H9 (cell line): ENCODE results near the gene NPIPB8. TPM values are rescaled to one million over a fixed set of nuclear protein-coding genes. Genes with fewer than 3 reads are reported as not detected.
A peak's percentile ranks its signal among the peaks of the same experiment; 100 is the strongest.
"Not testable (repeated sequence)": the region's sequence is repeated elsewhere in the genome, so short reads cannot be mapped to it uniquely, and the experiment has no call there.

Experiments
- DNase-seq: peaks from one replicate; pipeline ENCODE4 v3.0.0-alpha.2; 2017
- H2AFZ ChIP-seq: one replicate; pipeline ENCODE4 v1.6.1; 2013; ENCODE audit warnings: mild to moderate bottlenecking, low read length, control low read depth, moderate library complexity
- H2AK5ac ChIP-seq: 2 replicates; pipeline ENCODE4 v1.6.1; 2013; ENCODE audit warnings: low read length, control low read depth, mixed read lengths; ENCODE audit not compliant: insufficient read length
- H2BK120ac ChIP-seq: one replicate; pipeline ENCODE4 v1.6.1; 2013; ENCODE audit warnings: low read depth, mild to moderate bottlenecking, low read length, control low read depth, inconsistent platforms; ENCODE audit not compliant: poor library complexity, severe bottlenecking
- H2BK12ac ChIP-seq: 2 replicates; pipeline ENCODE4 v1.6.1; 2013; ENCODE audit warnings: low read length, control low read depth, mixed read lengths, low read depth; ENCODE audit not compliant: insufficient read length
- H2BK15ac ChIP-seq: 2 replicates; pipeline ENCODE4 v1.6.1; 2013; ENCODE audit warnings: low read depth, low read length, control low read depth
- H2BK20ac ChIP-seq: one replicate; pipeline ENCODE4 v1.6.1; 2013; ENCODE audit warnings: low read depth, mild to moderate bottlenecking, low read length, control low read depth, inconsistent platforms; ENCODE audit not compliant: poor library complexity, severe bottlenecking
- H2BK5ac ChIP-seq: 2 replicates; pipeline ENCODE4 v1.6.1; 2013; ENCODE audit warnings: low read length, control low read depth, mixed read lengths; ENCODE audit not compliant: insufficient read length
- H3K14ac ChIP-seq: 2 replicates; pipeline ENCODE4 v1.6.1; 2013; ENCODE audit warnings: low read length, control low read depth; ENCODE audit not compliant: insufficient read depth
- H3K18ac ChIP-seq: 2 replicates; pipeline ENCODE4 v1.6.1; 2013; ENCODE audit warnings: low read depth, mild to moderate bottlenecking, mixed read lengths, low read length, control low read depth; ENCODE audit not compliant: insufficient read length
- H3K23ac ChIP-seq: 2 replicates; pipeline ENCODE4 v1.6.1; 2013; ENCODE audit warnings: low read length, control low read depth, mixed read lengths, low read depth; ENCODE audit not compliant: insufficient read length
- H3K23me2 ChIP-seq: 2 replicates; pipeline ENCODE4 v1.6.1; 2013; ENCODE audit warnings: low read depth, mild to moderate bottlenecking, mixed read lengths, low read length, control low read depth; ENCODE audit not compliant: insufficient read length, poor library complexity, severe bottlenecking
- H3K27ac ChIP-seq: 2 replicates; pipeline ENCODE4 v1.5.1; 2013; ENCODE audit warnings: low read length, control low read depth, mixed read lengths, low read depth; ENCODE audit not compliant: insufficient read length
- H3K27me3 ChIP-seq: 2 replicates; pipeline ENCODE4 v1.6.1; 2013; ENCODE audit warnings: low read length, control low read depth, inconsistent platforms; ENCODE audit not compliant: insufficient read depth
- H3K4ac ChIP-seq: 2 replicates; pipeline ENCODE4 v1.6.1; 2013; ENCODE audit warnings: low read depth, mild to moderate bottlenecking, control low read depth, inconsistent platforms, low read length, moderate library complexity
- H3K4me1 ChIP-seq: 2 replicates; pipeline ENCODE4 v1.6.1; 2013; ENCODE audit warnings: low read length, control low read depth, inconsistent platforms; ENCODE audit not compliant: insufficient read depth
- H3K4me2 ChIP-seq: 2 replicates; pipeline ENCODE4 v1.6.1; 2013; ENCODE audit warnings: low read length, control low read depth, mixed read lengths; ENCODE audit not compliant: insufficient read length, insufficient read depth
- H3K56ac ChIP-seq: 2 replicates; pipeline ENCODE4 v1.6.1; 2013; ENCODE audit warnings: low read depth, mild to moderate bottlenecking, mixed read lengths, low read length, control low read depth; ENCODE audit not compliant: insufficient read length
- H3K79me1 ChIP-seq: 2 replicates; pipeline ENCODE4 v1.6.1; 2013; ENCODE audit warnings: low read depth, mild to moderate bottlenecking, moderate library complexity, low read length, control low read depth, inconsistent platforms; ENCODE audit not compliant: insufficient read depth, poor library complexity, severe bottlenecking
- H3K79me2 ChIP-seq: 2 replicates; pipeline ENCODE4 v1.6.1; 2013; ENCODE audit warnings: low read length, control low read depth, inconsistent platforms; ENCODE audit not compliant: insufficient read depth
- H3K9ac ChIP-seq: 2 replicates; pipeline ENCODE4 v1.6.1; 2013; ENCODE audit warnings: low read length, control low read depth, mixed read lengths; ENCODE audit not compliant: insufficient read length; ENCODE audit errors: extremely low read depth
- H3K9me3 ChIP-seq: one replicate; pipeline ENCODE4 v1.6.1; 2013; ENCODE audit warnings: low read depth, low read length, inconsistent platforms; ENCODE audit not compliant: control insufficient read depth
- H3T11ph ChIP-seq: one replicate; pipeline ENCODE4 v1.6.1; 2013; ENCODE audit warnings: mild to moderate bottlenecking, low read length, control low read depth, inconsistent platforms
- H4K20me1 ChIP-seq: one replicate; pipeline ENCODE4 v1.6.1; 2013; ENCODE audit not compliant: control insufficient read depth, insufficient read length, insufficient read depth
- H4K5ac ChIP-seq: 2 replicates; pipeline ENCODE4 v1.6.1; 2013; ENCODE audit warnings: low read depth, mild to moderate bottlenecking, mixed read lengths, low read length, control low read depth; ENCODE audit not compliant: insufficient read length
- H4K8ac ChIP-seq: replicated peaks from 2 replicates; pipeline ENCODE4 v1.6.1; 2013; ENCODE audit warnings: low read length, control low read depth, mixed read lengths, low read depth; ENCODE audit not compliant: insufficient read length
- H4K91ac ChIP-seq: 2 replicates; pipeline ENCODE4 v1.6.1; 2013; ENCODE audit warnings: low read depth, mild to moderate bottlenecking, moderate library complexity, mixed read lengths, low read length, control low read depth; ENCODE audit not compliant: insufficient read length
- H3K27ac Mint-ChIP-seq, 3 experiments: 2 replicates in 2 of 3; 3 replicates in 1 of 3; pipeline ENCODE4 v1.8.0; 2020 to 2021; ENCODE audit warnings: mixed read lengths in 3 of 3, mild to moderate bottlenecking in 1 of 3, moderate library complexity in 1 of 3
- H3K27me3 Mint-ChIP-seq: 2 replicates; pipeline ENCODE4 v1.8.0; 2021; ENCODE audit warnings: low read depth, mild to moderate bottlenecking, moderate library complexity, mixed read lengths
- H3K36me3 Mint-ChIP-seq, 3 experiments: 2 replicates in 2 of 3; 3 replicates in 1 of 3; pipeline ENCODE4 v1.8.0; 2020 to 2021; ENCODE audit warnings: low read depth in 3 of 3, mixed read lengths in 3 of 3; ENCODE audit not compliant: insufficient read depth in 1 of 3
- H3K4me1 Mint-ChIP-seq, 2 experiments: 2 replicates each; pipeline ENCODE4 v1.8.0; 2020; ENCODE audit warnings: mixed read lengths in 2 of 2
- H3K4me3 Mint-ChIP-seq, 2 experiments: 2 replicates in 1 of 2; 3 replicates in 1 of 2; pipeline ENCODE4 v1.8.0; 2020 to 2021; ENCODE audit warnings: mild to moderate bottlenecking in 2 of 2, mixed read lengths in 2 of 2, moderate library complexity in 1 of 2
- H3K9me3 Mint-ChIP-seq, 2 experiments: 2 replicates in 1 of 2; 3 replicates in 1 of 2; pipeline ENCODE4 v1.8.0; 2020; ENCODE audit warnings: mild to moderate bottlenecking in 2 of 2, mixed read lengths in 2 of 2, moderate library complexity in 1 of 2
- CTCF ChIP-seq: fragments of 200-600 bp; sonication (generic); conservative IDR thresholded peaks from 3 replicates; pipeline ENCODE4 v1.8.0; 2021; ENCODE audit warnings: antibody characterized with exemption, mild to moderate bottlenecking
- WGBS: extraction: QIAGEN DNeasy Blood & Tissue Kit; methylation state at CpG from one replicate; pipeline ENCODE4 v1.1.7; 2013; ENCODE audit warnings: missing lambda C conversion rate, low lambda C conversion rate, mixed read lengths; ENCODE audit not compliant: insufficient read length; ENCODE audit errors: extremely low coverage; 5-methylcytosine and 5-hydroxymethylcytosine counted together
- total RNA-seq: library from RNA; stranded (reverse); gene quantifications from 2 replicates; pipeline ENCODE4 v1.2.1, GENCODE V29; 2021

Gene NPIPB8
- total RNA-seq, 1 experiment from 2014 or later = not detected

DNA sequence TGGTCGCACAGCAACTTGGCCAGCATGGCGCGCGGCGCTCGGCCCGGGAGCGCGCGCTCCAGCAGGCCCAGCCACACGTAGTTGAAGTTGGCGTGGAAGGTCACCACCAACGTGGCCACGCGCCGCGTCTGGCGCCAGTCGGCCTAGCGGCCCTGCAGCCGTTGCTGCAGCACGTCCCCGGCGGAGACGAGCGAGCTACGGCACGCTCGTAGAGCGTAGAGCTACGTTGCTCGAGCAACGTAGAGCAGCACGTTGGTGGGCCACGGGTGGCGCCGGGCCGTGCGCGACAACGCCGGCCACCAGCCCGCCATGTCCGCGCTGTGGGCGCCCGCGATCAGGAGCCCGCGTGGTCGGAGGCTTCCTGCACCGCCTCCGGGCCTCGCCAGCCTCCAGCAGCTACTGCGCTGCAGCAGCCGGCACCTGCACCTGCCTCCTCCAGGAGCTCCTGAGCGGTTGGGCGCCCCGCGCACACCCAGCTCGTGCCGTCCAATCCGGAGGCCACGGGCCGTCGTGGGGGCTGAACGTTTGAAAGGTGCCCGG lies 14.6 kb upstream of the NPIPB8 start:
- Histone ChIP-seq H3T11ph (no peak overlapping the region), H3K14ac (no peak overlapping the region), H3K23me2 (no peaks in the 10 kb centered on the region), H4K91ac (no peak overlapping the region), H4K8ac (no peak overlapping the region), H2AK5ac (no peak overlapping the region), H3K79me2 (no peaks in the 10 kb centered on the region), H3K56ac (no peak overlapping the region), H4K5ac (no peak overlapping the region), H3K18ac (no peak overlapping the region), H3K23ac (no peak overlapping the region), H3K4me2 (no peak overlapping the region), H2BK5ac (no peak overlapping the region), H3K4ac (no peak overlapping the region), H2BK15ac (no peak overlapping the region), H2BK120ac (no peak overlapping the region), H3K4me1 (no peaks in the 10 kb centered on the region), H3K9ac (no peak overlapping the region), H3K79me1 (no peaks in the 10 kb centered on the region), H3K9me3 (no peaks in the 10 kb centered on the region), H2AFZ (no peak overlapping the region), H3K27ac (no peak overlapping the region), H4K20me1 (no peaks in the 10 kb centered on the region), H2BK12ac (no peak overlapping the region), H3K27me3 (no peaks in the 10 kb centered on the region), H2BK20ac (no peak overlapping the region)
- no peaks in the 10 kb centered on the region for H3K36me3 Mint-ChIP-seq
- TF ChIP-seq CTCF = no peak
- no peaks in the 10 kb centered on the region for H3K27me3 Mint-ChIP-seq
- peaks cover 13 to 19% of the 10 kb centered on the region in 2 experiments for H3K4me1 Mint-ChIP-seq
- H3K4me3 Mint-ChIP-seq = no peak overlapping the region
- H3K9me3 Mint-ChIP-seq = no peaks in the 10 kb centered on the region
- peak; percentile 39 for DNase-seq
- no peak overlapping the region for H3K27ac Mint-ChIP-seq
- no CpG with 5 or more reads among the region's 68 CpGs for WGBS

GRCh38 chr16:28630905-28631304 lies 7.0 kb upstream of the NPIPB8 start:
- H3K4me1 ChIP-seq, H4K20me1 ChIP-seq, H4K8ac ChIP-seq, H3K56ac ChIP-seq, H2BK20ac ChIP-seq, H3K27me3 Mint-ChIP-seq, H2BK12ac ChIP-seq, H2BK15ac ChIP-seq, H3K14ac ChIP-seq, H3K4me2 ChIP-seq, H2AFZ ChIP-seq, H3K27ac ChIP-seq, H2AK5ac ChIP-seq, H2BK5ac ChIP-seq, H3K9me3 ChIP-seq, H4K5ac ChIP-seq, H3K79me1 ChIP-seq, H3K9ac ChIP-seq, H3T11ph ChIP-seq, H3K18ac ChIP-seq, H3K27ac Mint-ChIP-seq, H3K36me3 Mint-ChIP-seq, H4K91ac ChIP-seq, H2BK120ac ChIP-seq, H3K4me1 Mint-ChIP-seq, DNase-seq, H3K23ac ChIP-seq, H3K27me3 ChIP-seq, H3K23me2 ChIP-seq, H3K9me3 Mint-ChIP-seq, H3K4me3 Mint-ChIP-seq, H3K4ac ChIP-seq, H3K79me2 ChIP-seq: not testable (repeated sequence)
- WGBS = no CpG with 5 or more reads among the region's 5 CpGs
